ACC112 (cell line): Measurements from ENCODE around the gene MLLT10.

Experiments used
- H2AFZ ChIP-seq: fragments of 200-600 bp; sonication (generic); one replicate; pipeline ENCODE4 v1.6.0; 2017; ENCODE audit warnings: antibody characterized with exemption, low read length; ENCODE audit not compliant: unreplicated experiment
- H3K27ac ChIP-seq: fragments of 200-600 bp; sonication (generic); 2 replicates; pipeline ENCODE4 v1.5.1; 2014; ENCODE audit warnings: low read depth, mild to moderate bottlenecking, antibody characterized with exemption, low read length, moderate library complexity
- H3K27me3 ChIP-seq: fragments of 200-600 bp; sonication (generic); 2 replicates; pipeline ENCODE4 v1.6.1; 2014; ENCODE audit warnings: mild to moderate bottlenecking, antibody characterized with exemption, low read length, moderate library complexity, mixed read lengths; ENCODE audit not compliant: insufficient read depth
- H3K36me3 ChIP-seq: fragments of 200-600 bp; sonication (generic); 2 replicates; pipeline ENCODE4 v1.6.1; 2016; ENCODE audit warnings: mild to moderate bottlenecking, antibody characterized with exemption, low read length, moderate library complexity, mixed read lengths; ENCODE audit not compliant: insufficient read depth
- H3K4me1 ChIP-seq: fragments of 200-600 bp; sonication (generic); one replicate; pipeline ENCODE4 v1.6.1; 2016; ENCODE audit warnings: low read length, mixed read lengths; ENCODE audit not compliant: insufficient read depth, unreplicated experiment, control insufficient read depth
- H3K4me3 ChIP-seq: fragments of 200-600 bp; sonication (generic); 2 replicates; pipeline ENCODE4 v1.5.1; 2014; ENCODE audit warnings: mild to moderate bottlenecking, low read depth, low read length
- H3K79me2 ChIP-seq: fragments of 200-600 bp; sonication (generic); one replicate; pipeline ENCODE4 v1.6.0; 2016; ENCODE audit warnings: low read length; ENCODE audit not compliant: control insufficient read depth, unreplicated experiment, insufficient read depth

Gene MLLT10

DNA sequence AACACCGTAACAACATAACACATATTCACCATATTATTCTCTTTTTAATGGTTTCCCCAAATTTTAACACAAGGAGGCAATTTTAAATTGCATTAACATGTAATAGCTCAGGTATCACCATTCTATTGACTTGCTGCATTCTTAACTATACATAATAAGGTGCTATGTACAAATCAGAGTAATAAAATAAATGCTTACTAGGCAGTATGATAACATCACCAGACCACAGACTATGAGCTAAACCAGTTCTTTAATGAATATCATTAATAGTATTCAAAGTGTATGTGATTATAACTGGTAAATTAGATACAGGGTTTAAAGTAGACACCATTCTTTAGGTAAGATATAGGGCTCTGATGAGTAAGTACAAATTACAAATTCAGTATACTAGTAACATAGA is 242.9 kb downstream of the MLLT10 start:
- H3K36me3 ChIP-seq, result peaks cover 3% of the 10 kb centered on the region; the same call in 1 of the 2 replicates
- H3K79me2 ChIP-seq, result no peaks in the 10 kb centered on the region
- H3K4me3 ChIP-seq, result no peak overlapping the region
- no peaks in the 10 kb centered on the region for H3K4me1 ChIP-seq
- H3K27ac ChIP-seq, result no peak overlapping the region
- H2AFZ ChIP-seq, result no peak overlapping the region
- H3K27me3 ChIP-seq, result no peaks in the 10 kb centered on the region

DNA sequence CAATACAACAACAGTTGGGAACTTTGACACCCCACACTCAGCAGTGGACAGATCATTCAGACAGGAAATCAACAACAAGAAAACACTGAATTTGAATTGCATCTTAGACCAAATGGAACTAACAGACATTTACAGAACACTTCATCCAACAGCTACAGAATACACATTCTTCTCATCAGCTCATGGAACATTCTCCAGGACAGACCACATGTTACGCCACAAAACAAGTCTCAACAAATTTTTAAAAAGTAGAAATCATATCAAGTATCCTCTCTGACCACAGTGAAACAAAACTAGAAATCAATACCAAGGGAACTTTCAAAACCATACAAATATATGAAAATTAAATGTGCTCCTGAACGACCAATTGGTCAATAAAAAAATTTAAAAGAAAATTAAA is 257.2 kb downstream of the MLLT10 start:
- no peaks in the 10 kb centered on the region for H3K79me2 ChIP-seq
- no peaks in the 10 kb centered on the region for H3K27me3 ChIP-seq
- no peaks in the 10 kb centered on the region for H3K4me1 ChIP-seq
- H3K27ac ChIP-seq, result no peak overlapping the region
- H2AFZ ChIP-seq, result no peak overlapping the region
- H3K36me3 ChIP-seq, result no peaks in the 10 kb centered on the region
- H3K4me3 ChIP-seq, result no peak overlapping the region
